GM12874 (cell line): ENCODE data around the gene RSKR.

Experiments used
- TF ChIP-seq, protein P1 (sequence below): IDR thresholded peaks from 2 replicates; pipeline ENCODE4 v1.5.1; 2011; ENCODE audit warnings: low read depth, mild to moderate bottlenecking, control low read depth, low read length, moderate library complexity; ENCODE audit not compliant: insufficient read depth

RSKR gene

GRCh38 chr17:28573966-28574480 lies 40.0 kb downstream of the RSKR start:
- TF ChIP-seq, protein P1, sequence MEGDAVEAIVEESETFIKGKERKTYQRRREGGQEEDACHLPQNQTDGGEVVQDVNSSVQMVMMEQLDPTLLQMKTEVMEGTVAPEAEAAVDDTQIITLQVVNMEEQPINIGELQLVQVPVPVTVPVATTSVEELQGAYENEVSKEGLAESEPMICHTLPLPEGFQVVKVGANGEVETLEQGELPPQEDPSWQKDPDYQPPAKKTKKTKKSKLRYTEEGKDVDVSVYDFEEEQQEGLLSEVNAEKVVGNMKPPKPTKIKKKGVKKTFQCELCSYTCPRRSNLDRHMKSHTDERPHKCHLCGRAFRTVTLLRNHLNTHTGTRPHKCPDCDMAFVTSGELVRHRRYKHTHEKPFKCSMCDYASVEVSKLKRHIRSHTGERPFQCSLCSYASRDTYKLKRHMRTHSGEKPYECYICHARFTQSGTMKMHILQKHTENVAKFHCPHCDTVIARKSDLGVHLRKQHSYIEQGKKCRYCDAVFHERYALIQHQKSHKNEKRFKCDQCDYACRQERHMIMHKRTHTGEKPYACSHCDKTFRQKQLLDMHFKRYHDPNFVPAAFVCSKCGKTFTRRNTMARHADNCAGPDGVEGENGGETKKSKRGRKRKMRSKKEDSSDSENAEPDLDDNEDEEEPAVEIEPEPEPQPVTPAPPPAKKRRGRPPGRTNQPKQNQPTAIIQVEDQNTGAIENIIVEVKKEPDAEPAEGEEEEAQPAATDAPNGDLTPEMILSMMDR: no peak

- TF ChIP-seq, protein P1: no peak
Observed at GRCh38 chr17:28573521-28573920, 40.5 kb downstream of the RSKR start.

GRCh38 chr17:28573040-28573380 lies 41.0 kb downstream of the RSKR start:
- TF ChIP-seq, protein P1: no peak

- TF ChIP-seq, protein P1: no peak
Observed at GRCh38 chr17:28572259-28573039, 41.5 kb downstream of the RSKR start.

DNA sequence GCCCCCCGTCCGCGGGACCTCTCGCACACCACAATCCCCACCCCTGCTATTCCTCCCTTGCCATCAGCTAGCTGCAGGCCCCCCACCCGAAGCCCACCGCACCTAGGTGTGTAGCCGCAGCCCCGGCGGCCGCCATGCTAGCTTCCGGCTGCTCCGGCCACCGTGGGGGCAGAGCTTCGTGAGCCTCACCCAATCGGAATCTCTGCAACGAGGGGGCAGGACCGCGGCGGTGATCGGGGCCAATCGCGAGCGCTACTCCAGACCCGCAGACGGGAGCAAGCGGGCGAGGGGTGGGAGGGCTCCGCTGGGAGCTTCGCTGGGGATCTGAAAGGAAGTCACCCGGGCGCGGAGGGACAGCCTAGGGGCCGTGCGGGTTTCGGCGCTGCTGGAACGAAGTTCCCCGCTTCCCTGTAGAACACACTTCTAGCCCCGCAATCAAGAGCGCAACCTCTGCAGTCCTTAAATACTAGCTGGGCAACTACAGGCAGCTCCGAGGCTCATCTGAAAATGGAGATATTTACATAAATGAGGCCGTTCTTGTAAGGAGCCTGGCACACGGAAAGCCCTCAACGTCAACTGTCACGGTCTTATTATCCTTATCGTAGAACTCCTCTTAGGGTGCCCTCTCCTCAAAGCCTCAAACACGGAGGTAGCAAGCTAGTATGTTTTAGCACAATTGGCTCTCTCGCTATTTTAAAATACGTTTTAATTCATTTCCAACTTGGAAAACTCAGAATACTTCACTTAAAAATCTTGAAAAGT lies 42.4 kb downstream of the RSKR start, which contains the start of gene PIGS:
Gene PIGS (minus strand): TSS at position 164 of the 762 bp plus-strand sequence. CDS start 28 bp downstream, at position 136.
- TF ChIP-seq, protein P1: no peak

DNA sequence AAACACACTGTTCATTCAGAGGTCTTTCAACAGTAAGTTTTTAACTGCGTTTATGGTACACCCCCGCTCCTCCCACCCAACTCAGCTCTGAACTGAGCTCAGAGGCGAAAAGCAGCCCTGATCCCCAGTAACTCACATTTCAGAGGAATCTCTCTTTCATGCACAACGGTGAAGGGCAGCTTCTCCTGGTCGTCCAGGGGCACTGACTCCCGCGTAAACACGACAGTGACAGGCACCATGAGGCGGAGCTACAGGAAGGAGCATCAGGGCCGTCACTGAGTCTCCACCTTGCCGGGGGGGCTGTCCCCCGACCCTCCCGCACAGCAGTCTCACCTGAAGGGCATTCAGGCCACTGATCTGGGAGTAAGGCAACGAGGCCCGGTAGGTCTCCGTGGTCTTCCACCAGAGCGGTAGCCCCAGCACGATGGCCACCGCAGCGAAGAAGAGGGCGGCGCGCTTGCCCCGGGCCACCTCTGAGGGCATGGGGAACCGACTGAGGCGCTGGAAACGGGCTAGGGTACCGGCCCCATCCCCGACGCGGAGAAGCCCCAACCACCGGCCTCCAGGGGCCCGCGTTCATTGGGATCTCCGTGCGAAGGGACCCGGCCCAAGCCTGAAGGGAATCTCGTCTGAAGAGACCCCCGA lies 43.1 kb downstream of the RSKR start:
- TF ChIP-seq, protein P1: no peak

- TF ChIP-seq, protein P1: no peak
Observed at GRCh38 chr17:28569446-28569845, 44.5 kb downstream of the RSKR start.
